ENCODE data around the gene RPS21.

DNA sequence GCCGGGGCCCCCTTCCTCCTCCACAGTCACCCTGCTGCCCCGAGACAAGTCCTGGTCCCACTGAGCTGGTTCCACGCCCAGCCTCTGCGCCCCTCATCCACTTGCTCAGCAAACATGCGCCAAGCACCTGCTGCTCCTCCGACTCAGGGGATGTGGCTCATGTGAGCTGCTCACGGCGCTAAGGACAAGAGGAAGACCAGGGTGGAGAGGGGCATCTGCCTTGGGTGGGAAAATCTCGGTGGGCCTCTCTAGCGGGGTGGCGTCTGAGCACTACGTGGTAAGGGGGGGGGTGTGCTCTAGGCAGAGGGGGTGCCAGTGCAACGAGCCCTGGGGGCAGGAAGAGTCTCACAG, 24.3 kb upstream of the RPS21 start:
- TF ChIP-seq, protein P1, sequence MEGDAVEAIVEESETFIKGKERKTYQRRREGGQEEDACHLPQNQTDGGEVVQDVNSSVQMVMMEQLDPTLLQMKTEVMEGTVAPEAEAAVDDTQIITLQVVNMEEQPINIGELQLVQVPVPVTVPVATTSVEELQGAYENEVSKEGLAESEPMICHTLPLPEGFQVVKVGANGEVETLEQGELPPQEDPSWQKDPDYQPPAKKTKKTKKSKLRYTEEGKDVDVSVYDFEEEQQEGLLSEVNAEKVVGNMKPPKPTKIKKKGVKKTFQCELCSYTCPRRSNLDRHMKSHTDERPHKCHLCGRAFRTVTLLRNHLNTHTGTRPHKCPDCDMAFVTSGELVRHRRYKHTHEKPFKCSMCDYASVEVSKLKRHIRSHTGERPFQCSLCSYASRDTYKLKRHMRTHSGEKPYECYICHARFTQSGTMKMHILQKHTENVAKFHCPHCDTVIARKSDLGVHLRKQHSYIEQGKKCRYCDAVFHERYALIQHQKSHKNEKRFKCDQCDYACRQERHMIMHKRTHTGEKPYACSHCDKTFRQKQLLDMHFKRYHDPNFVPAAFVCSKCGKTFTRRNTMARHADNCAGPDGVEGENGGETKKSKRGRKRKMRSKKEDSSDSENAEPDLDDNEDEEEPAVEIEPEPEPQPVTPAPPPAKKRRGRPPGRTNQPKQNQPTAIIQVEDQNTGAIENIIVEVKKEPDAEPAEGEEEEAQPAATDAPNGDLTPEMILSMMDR (IDR thresholded peaks at IDR 0.05 in 4 of 5, conservative IDR thresholded peaks at IDR 0.05 in 1 of 5) = no peak
- no peak for TF ChIP-seq POLR2A (IDR thresholded peaks at IDR 0.05)

Measured in gastrocnemius medialis (tissue), 4 donors.